H1 (cell line): Measurements from ENCODE around the gene IGFALS. TPM values are rescaled to one million over a fixed set of nuclear protein-coding genes. Genes with fewer than 3 reads are reported as not detected.
A peak's percentile ranks its signal among the peaks of the same experiment; 100 is the strongest.

ENCODE experiments used
- CBX5 ChIP-seq: fragments of 300-800, 300-1000 bp; sonication (generic); IDR thresholded peaks from 2 replicates; pipeline ENCODE4 v1.7.1; 2016; ENCODE audit warnings: antibody characterized with exemption, low read length, low read depth
- CHD2 ChIP-seq: IDR thresholded peaks from 2 replicates; pipeline ENCODE4 v1.6.1; 2012; ENCODE audit warnings: low read length, improper control_type of control experiment
- HDAC2 ChIP-seq, 2 experiments: fragments of 300-600 bp in 1 of 2; sonication (generic) in 1 of 2; IDR thresholded peaks; 2 replicates each; pipeline ENCODE4 v1.6.1; 2011 to 2012; ENCODE audit warnings: low read depth in 2 of 2, low read length in 2 of 2, mild to moderate bottlenecking in 2 of 2, moderate library complexity in 2 of 2, borderline replicate concordance in 1 of 2, inconsistent platforms in 1 of 2
- RBBP5 ChIP-seq: IDR thresholded peaks from 2 replicates; pipeline ENCODE4 v1.7.1; 2012; ENCODE audit warnings: low read depth, mild to moderate bottlenecking, inconsistent platforms, low read length, moderate library complexity, borderline replicate concordance
- polyA plus RNA-seq, 7 experiments: library from polyadenylated mRNA; depleted of rRNA in 3 of 7; stranded (reverse) in 5 of 7; unstranded in 2 of 7; fragments of >200 nt in 5 of 7; fragments of 200-250 nt in 2 of 7; gene quantifications; 1 replicate in 5 of 7; 2 replicates in 1 of 7; 4 replicates in 1 of 7; pipeline versions ENCODE4 v1.2.1 to v1.2.3, GENCODE V29; 2011 to 2013; ENCODE audit warnings: missing spikeins in 2 of 7, mixed read lengths in 2 of 7
- total RNA-seq: library from RNA; stranded (reverse); fragmentation: NEBNext Ultra II Directional; extraction: Animal tissue kit (Norgen Biotek cat#: 25700); gene quantifications from 2 replicates; pipeline ENCODE4 v1.2.1, GENCODE V29; 2021

The IGFALS gene
- total and polyA plus RNA-seq, 2 of the 8 experiments (the other 6 are each of a cell fraction or from before 2014, with no cell fraction given) = not detected

DNA sequence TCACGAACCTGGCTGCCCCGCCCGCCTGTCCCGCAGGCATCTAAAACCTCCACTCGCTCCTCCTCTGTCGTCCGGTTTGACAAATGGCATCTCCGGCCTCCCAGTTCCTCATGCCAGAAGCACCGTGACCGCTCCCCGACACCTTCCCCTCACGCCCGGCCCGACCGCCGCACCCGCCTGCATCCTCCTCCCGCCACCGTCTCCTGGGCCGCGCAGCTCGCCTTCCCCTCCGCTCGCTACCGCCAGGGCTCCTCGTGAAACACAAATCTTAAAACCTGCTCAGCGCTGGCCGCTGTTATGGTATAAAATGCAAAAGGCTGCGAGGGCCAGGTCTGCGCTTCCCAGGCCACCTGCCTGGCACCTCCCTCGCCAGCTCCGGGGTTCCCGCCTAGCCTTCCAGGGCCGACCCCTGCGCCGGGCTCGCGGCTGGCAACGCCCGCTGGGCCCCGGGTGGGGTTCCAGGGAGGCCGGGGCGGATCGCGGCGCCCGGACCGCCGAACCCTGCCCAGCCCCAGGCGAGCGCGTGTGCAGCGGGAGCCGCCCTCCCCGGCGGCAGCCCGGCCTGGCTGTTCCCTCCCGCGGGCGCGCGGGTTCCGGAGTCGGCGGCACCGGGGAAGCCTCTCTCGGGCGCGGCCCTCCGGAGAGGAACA lies 11.6 kb downstream of the IGFALS start (continued):
- TF ChIP-seq RBBP5 = 0 out of 2 replicates have a peak, but pooled peaks have one; percentile 10
- no peak for TF ChIP-seq CHD2
- TF ChIP-seq CBX5 = no peak
- no peak for TF ChIP-seq HDAC2 (IDR thresholded peaks at IDR 0.05; ENCODE audit: borderline replicate concordance in 1 of 2, low read depth in 2 of 2, low read length in 2 of 2)
